G401.6 (cell line): ENCODE results near the gene ITIH4.

Source experiments
- FAIRE-seq: peaks from 2 replicates; lab custom pipeline; 2012; peaks lifted over from hg19 to GRCh38; lab: Jason Lieb, UNC

Gene ITIH4

GRCh38 chr3:52798376-52798977 lies 32.0 kb downstream of the ITIH4 start:
- no peak for FAIRE-seq

- FAIRE-seq = no peak
Measured at GRCh38 chr3:52796411-52796810, 34.1 kb downstream of the ITIH4 start.

DNA sequence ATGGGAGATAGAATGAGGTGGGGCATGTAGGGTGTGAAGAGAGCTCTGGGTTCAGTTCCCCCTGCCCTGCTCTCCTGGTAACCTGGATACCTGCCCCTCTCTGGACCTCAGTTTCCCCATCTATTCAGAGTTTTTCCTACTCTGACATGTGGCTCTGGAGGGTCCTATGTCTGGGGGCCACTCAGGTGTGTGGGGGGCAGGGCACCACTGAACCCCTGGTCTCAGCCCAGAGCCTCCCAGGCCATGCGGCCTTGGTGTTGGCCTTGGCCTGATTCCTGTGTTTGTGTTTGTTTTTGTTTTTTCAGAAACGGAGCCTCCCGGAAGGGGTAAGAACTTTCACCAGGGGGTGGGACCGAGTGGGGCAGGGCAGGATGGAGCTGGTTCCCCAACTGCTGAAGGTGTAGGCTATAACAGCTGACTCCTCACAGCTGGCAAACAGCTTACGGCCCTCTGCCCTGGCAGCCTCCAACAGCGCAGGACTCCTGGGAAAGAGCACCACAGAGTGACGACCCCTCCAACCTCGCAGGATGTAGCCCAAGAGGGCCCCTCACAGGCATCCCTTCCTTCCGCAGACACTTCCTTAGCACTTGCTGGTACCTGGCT lies 35.1 kb downstream of the ITIH4 start:
- no peak for FAIRE-seq

- no peak for FAIRE-seq
Measured at GRCh38 chr3:52794612-52795099, 35.8 kb downstream of the ITIH4 start, which contains the start of gene ITIH3. Gene ITIH3 (plus strand): TSS chr3:52794796. CDS start chr3:52794804, 8 bp downstream.

- no peak for FAIRE-seq
Measured at GRCh38 chr3:52793702-52794611, 36.5 kb downstream of the ITIH4 start.

GRCh38 chr3:52792961-52793695 lies 37.3 kb downstream of the ITIH4 start:
- FAIRE-seq = no peak

DNA sequence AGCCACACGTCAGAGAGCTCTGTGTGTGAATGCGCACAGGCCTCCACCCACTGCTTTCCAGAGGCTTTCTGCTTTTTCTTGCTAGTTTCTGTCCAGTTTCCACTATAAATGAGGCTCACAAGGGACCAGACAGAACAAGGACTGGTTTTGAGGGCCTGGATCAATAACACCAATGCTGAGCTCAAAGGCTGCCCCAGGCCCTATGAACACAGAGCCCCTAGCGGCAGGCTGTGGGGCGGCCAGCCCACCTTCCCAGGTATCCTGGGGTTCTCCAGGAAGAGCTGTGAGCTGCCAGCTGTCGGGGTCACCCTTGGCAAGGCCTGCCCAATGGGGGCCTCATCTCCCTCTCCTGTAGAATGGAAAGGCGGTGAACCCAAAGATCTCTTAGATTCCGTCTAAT lies 38.1 kb downstream of the ITIH4 start:
- FAIRE-seq = no peak

DNA sequence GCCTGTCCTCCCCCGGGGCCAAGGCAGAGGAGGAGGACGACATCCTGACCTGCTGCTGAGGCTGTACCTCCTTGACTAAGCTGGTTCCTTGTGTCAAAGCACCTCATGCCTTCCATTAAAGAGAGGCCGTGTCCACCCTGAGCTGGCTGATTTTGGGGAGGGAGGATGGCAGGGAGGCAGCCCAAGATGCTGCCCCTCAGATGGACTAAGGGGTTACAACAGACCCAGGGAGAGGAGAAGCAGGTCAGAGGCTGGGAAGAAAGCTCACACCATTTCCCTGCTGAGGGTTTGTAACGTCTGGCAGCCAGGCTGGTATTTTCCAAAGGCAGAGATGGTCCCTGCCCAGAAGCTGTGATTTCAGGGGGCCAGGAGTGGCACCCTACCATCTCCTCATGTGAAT lies 38.5 kb downstream of the ITIH4 start:
- FAIRE-seq = no peak

DNA sequence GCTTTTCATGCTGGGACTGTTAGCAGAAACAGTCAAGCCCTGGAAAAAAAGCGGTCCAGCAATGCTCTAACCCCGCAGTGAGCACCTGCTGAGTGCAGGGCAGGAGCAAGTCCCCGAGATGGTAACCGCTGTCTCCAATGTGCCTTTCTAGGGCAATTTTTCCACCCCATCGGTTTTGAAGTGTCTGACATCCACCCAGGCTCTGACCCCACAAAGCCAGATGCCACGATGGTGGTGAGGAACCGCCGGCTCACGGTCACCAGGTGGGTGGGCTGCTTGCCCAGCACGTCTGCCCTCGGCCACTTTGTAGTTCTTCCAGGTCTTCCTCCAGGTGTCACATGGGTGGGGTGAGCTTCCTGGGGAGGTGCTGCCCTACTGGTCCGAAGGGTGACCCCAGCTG lies 39.1 kb downstream of the ITIH4 start:
- no peak for FAIRE-seq

DNA sequence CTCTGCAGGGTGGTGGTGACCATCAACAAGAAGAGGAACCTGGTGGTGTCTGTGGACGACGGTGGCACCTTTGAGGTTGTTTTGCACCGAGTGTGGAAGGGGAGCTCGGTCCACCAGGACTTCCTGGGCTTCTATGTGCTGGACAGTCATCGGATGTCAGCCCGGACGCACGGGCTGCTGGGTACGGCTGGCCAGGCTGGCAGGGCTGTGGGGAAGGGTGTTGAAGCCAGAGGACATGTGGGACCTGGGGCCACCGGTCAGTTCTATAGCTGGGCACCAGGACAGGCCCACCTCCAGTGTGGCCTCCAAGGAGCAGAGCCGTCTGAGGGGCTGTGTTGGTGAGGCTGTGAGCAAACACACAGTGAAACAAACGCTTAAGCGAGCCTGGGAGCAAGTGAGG lies 39.7 kb downstream of the ITIH4 start:
- no peak for FAIRE-seq

DNA sequence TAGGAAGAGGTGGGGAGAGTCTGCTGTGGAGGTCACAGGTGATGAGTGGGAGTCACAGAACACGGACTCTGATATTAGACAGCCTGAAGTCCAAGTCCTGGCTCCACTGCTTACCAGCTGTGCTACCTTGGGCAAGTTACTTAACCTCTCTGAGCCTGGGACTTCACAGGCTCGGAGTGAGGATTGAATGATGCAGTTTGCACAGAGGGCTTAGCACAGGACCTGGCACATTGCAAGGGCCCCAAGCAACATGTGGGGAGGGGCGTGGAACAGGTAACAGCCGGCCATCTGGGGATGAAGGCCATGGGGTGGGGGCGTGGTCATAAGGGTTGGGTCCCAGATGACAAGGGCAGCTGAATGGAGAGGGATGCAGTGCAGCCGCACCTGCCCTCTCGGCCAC lies 40.1 kb downstream of the ITIH4 start:
- no peak for FAIRE-seq

DNA sequence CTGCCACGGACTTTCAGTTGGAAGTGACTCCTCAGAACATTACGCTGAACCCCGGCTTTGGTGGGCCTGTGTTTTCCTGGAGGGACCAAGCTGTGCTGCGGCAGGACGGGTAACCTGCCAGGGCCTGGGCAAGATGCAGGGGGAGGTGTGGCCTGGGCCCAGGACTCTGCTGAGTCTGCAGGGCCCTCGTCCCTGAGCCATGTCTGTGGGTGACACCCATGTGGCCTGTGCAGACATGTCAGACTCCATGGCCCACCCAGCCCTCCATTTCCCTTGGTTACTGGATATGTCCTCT lies 40.8 kb downstream of the ITIH4 start:
- no peak for FAIRE-seq

- no peak for FAIRE-seq
Measured at GRCh38 chr3:52788890-52789745, 41.4 kb downstream of the ITIH4 start.

DNA sequence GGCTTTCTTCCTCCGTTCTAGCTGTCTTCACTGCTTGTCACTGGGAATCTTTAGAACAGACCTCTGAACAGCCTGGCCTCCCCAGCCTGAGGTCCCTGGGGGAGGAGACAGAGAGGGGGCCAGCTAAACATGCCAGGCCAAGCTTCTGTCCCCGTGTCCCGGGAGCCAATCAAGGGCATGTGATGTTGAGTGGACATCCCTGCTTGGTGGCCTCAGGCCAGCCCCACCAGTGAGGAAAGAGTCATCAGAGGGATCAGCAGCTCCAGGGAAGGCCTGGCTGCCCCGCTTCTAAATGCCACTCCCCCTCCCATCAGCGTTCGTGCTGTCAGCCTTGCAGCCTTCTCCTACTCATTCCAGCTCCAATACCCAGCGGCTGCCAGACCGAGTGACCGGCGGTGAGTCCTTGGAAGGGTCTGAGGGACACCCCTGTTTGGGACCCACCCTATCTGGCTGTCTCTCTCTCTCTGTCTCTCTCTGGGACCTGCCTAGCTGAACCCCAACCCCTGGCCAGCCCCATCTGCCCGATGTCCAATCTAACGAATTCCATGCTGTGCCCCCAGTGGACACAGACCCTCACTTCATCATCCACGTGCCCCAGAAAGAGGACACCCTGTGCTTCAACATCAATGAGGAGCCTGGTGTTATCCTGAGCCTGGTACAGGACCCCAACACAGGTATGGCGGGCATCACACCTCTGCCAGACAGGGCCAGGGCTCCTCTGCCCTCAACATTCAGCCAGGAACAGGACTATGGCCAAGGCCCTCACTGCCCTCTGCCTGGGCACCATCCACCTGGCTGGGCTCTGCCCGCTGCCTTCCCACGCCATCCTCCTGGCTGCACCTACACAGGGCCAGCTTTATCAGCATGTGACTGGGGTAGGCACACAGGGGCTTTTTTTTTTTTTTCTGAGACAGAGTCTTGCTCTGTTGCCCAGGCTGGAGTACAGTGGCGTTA lies 42.5 kb downstream of the ITIH4 start:
- FAIRE-seq = no peak

- FAIRE-seq = no peak
Measured at GRCh38 chr3:52787246-52787645, 43.2 kb downstream of the ITIH4 start.

DNA sequence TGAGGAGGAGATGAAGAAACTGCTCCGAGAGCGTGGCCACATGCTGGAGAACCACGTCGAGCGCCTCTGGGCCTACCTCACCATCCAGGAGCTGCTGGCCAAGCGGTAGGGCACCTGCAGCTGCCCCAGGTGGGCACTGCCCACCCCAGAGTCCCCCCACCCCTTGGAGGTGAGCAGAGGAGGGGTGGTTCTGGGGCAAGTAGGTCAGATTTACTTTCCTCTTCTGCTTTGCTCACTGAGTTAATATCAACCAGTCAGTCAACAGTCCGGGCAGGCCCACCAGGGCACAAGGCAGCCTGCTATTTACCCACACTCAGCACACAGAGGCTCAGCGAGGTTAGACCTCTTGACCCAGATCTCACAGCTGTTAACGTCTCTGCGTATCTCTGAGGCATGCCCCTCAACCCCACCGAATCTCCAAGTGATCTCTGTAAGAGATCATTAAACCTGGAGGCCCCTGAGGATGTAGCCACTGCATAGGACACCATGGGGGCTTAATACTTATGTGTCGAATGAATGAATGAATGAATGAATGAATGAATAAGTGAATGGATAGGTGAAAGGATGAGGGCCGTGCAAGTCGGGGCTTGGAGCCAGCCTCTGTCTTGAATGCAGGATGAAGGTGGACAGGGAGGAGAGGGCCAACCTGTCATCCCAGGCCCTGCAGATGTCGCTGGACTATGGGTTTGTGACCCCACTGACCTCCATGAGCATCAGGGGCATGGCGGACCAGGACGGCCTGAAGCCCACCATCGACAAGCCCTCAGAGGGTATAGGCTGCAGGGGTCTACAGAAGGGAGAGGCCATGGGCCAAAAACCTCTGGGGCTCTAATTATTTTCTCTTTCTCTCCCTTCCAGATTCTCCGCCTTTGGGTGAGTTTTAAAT lies 43.9 kb downstream of the ITIH4 start:
- no peak for FAIRE-seq

- no peak for FAIRE-seq
Measured at GRCh38 chr3:52784931-52785590, 45.4 kb downstream of the ITIH4 start.

DNA sequence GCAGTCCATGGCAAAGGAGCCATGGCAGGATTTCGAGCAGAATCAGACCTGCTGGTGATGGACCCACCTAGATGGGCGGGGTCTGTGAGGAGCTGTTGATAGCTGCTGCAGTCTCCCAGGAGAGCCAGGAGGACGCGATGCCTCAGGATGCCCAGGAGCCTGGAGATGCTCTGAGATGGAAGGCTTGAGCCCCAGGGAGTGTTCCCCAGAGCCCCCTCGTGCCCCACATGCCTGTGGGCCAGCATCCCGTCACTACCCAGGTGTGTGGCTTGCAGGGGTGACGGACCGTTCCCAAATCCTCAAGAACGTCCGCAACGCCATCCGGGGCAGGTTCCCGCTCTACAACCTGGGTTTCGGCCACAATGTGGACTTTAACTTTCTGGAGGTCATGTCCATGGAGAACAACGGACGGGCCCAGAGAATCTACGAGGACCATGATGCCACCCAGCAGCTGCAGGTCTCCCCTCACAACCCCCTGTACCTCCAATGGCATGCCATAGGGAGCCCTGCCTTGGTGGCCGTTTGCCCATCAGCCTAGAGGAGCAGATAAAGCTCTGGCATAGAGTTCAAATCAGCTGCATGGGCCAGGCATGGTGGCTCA lies 46.4 kb downstream of the ITIH4 start:
- FAIRE-seq = no peak

GRCh38 chr3:52783211-52783555 lies 47.3 kb downstream of the ITIH4 start:
- no peak for FAIRE-seq
